Esophagus squamous epithelium (tissue), 5 donors: Measurements from ENCODE around the gene DPP9. TPM values are rescaled to one million over a fixed set of nuclear protein-coding genes. Genes with fewer than 3 reads are reported as not detected.
A peak's percentile ranks its signal among the peaks of the same experiment; 100 is the strongest.

Experiments
- DNase-seq: peaks from one replicate; lab custom pipeline; 2025; lab: John Stamatoyannopoulos, UW
- H3K27ac ChIP-seq, 4 donors: fragments of 200-600 bp; sonication (generic); one replicate each; pipeline ENCODE4 v1.5.1; 2016 to 2019; ENCODE audit warnings: mild to moderate bottlenecking in 1 of 4
- H3K27me3 ChIP-seq, 4 donors: fragments of 200-600 bp; sonication (generic); 1 replicate in 3 of 4; 2 replicates in 1 of 4; pipeline versions ENCODE4 v1.5.1 to v1.6.0; 2017 to 2021; ENCODE audit warnings: antibody characterized with exemption in 1 of 4
- H3K36me3 ChIP-seq, 3 donors: fragments of 200-600 bp; sonication (generic); one replicate each; pipeline ENCODE4 v1.5.1; 2016 to 2019
- H3K4me1 ChIP-seq, 3 donors: fragments of 200-600 bp; sonication (generic); one replicate each; pipeline ENCODE4 v1.5.1; 2017 to 2019
- H3K4me3 ChIP-seq, 4 donors: fragments of 200-600 bp; sonication (generic); 1 replicate in 3 of 4; 2 replicates in 1 of 4; pipeline ENCODE4 v1.5.1; 2016 to 2019; ENCODE audit warnings: mild to moderate bottlenecking in 2 of 4, moderate library complexity in 1 of 4
- H3K9me3 ChIP-seq, 3 donors: fragments of 200-600 bp; sonication (generic); one replicate each; pipeline ENCODE4 v1.5.1; 2016 to 2019
- CTCF ChIP-seq, 6 experiments: fragments of 450-650 bp in 4 of 6; fragments of 200-600 bp in 2 of 6; sonication (generic) in 2 of 6; IDR thresholded peaks; one replicate each; pipeline ENCODE4 v1.5.1; 2016 to 2019; ENCODE audit warnings: antibody characterized with exemption in 6 of 6, mild to moderate bottlenecking in 4 of 6, moderate library complexity in 4 of 6
- POLR2A ChIP-seq, 4 donors: fragments of 450-650 bp; IDR thresholded peaks; one replicate each; pipeline ENCODE4 v1.6.1; 2017; ENCODE audit warnings: antibody characterized with exemption in 4 of 4, mild to moderate bottlenecking in 4 of 4, moderate library complexity in 3 of 4
- WGBS, 2 donors: methylation state at CpG; one replicate each; pipeline ENCODE4 v1.1.5; 2018; 5-methylcytosine and 5-hydroxymethylcytosine counted together
- intact Hi-C: fragments of 100-400 bp; cut with DNase I; formaldehyde crosslinking; loops from one replicate; pipeline ENCODE4 v1.15.0; 2022
- total RNA-seq, 4 donors: library from RNA; depleted of rRNA; stranded (reverse); fragments of >200 nt; gene quantifications; one replicate each; pipeline ENCODE4 v1.1.0, GENCODE V29; 2016
- donor health status: DM: yes; HTN: yes; CAD: no.

The DPP9 gene
- total RNA-seq, 4 donors from 2014 or later = 32.8 to 51.5 (median 47.7) TPM

- Histone ChIP-seq H3K4me3 (no peak overlapping the region), H3K36me3 (no peaks in the 10 kb centered on the region), H3K9me3 (no peaks in the 10 kb centered on the region), H3K4me1 (peaks cover 9 to 45% (median 15%) of the 10 kb centered on the region in 3 donors), H3K27me3 (no peaks in the 10 kb centered on the region), H3K27ac (peak overlapping the region in 1 of 4 donors; percentile 56)
- intact Hi-C loops = no loop called here
- 93 to 100% methylated on average over 4 of the region's 4 CpGs for WGBS, 2 donors
- no peak for DNase-seq
- TF ChIP-seq CTCF (IDR thresholded peaks at IDR 0.05) (no peak), POLR2A (IDR thresholded peaks at IDR 0.05) (no peak)
Measured at GRCh38 chr19:4645718-4646117, 77.9 kb downstream of the DPP9 start.

- TF ChIP-seq POLR2A (IDR thresholded peaks at IDR 0.05) = no peak
- no peak for TF ChIP-seq CTCF (IDR thresholded peaks at IDR 0.05)
- H3K4me1 ChIP-seq = peaks cover 21 to 44% (median 29%) of the 10 kb centered on the region in 3 donors
- no peaks in the 10 kb centered on the region for H3K27me3 ChIP-seq
- intact Hi-C loops = no loop called here
- no peak for DNase-seq
- no peaks in the 10 kb centered on the region for H3K36me3 ChIP-seq
- 77 to 93% methylated on average over 5 to 6 of the region's 6 CpGs for WGBS, 2 donors
- no peak overlapping the region for H3K27ac ChIP-seq
- H3K4me3 ChIP-seq = no peak overlapping the region
- no peaks in the 10 kb centered on the region for H3K9me3 ChIP-seq
Measured at GRCh38 chr19:4642625-4643024, 81.0 kb downstream of the DPP9 start.

GRCh38 chr19:4641132-4641531, 82.5 kb downstream of the DPP9 start:
- peaks cover 0 to under 1% (median 0%) of the 10 kb centered on the region in 4 donors for H3K27me3 ChIP-seq
- peak overlapping the region in 2 of 4 donors; percentile 79 to 84 for H3K27ac ChIP-seq
- TF ChIP-seq POLR2A (IDR thresholded peaks at IDR 0.05) (no peak), CTCF (IDR thresholded peaks at IDR 0.05) (no peak)
- H3K36me3 ChIP-seq = no peaks in the 10 kb centered on the region
- intact Hi-C loops = no loop called here
- 78 to 100% methylated on average over 2 to 8 of the region's 14 CpGs for WGBS, 2 donors
- no peaks in the 10 kb centered on the region for H3K9me3 ChIP-seq
- peaks cover 21 to 43% (median 29%) of the 10 kb centered on the region in 3 donors for H3K4me1 ChIP-seq
- H3K4me3 ChIP-seq = peak overlapping the region in 3 of 4 donors; percentile 63 to 89 (median 70)
- no peak for DNase-seq

GRCh38 chr19:4640247-4641000, 83.2 kb downstream of the DPP9 start:
- Histone ChIP-seq H3K9me3 (no peaks in the 10 kb centered on the region), H3K4me1 (peaks cover 27 to 50% (median 35%) of the 10 kb centered on the region in 3 donors), H3K27ac (peak overlapping the region in 3 of 4 donors; percentile 71 to 84 (median 79)), H3K36me3 (no peaks in the 10 kb centered on the region), H3K27me3 (peaks cover 0 to 7% (median 0%) of the 10 kb centered on the region in 4 donors), H3K4me3 (peak overlapping the region; percentile 63 to 89 (median 66))
- no peak for DNase-seq
- intact Hi-C loops = no loop called here
- WGBS, 2 donors = 51 to 70% methylated on average over 4 to 7 of the region's 17 CpGs
- TF ChIP-seq POLR2A (IDR thresholded peaks at IDR 0.05) (no peak), CTCF (IDR thresholded peaks at IDR 0.05) (no peak)

- H3K4me1 ChIP-seq = peaks cover 27 to 57% (median 40%) of the 10 kb centered on the region in 3 donors
- H3K27ac ChIP-seq = peak overlapping the region; percentile 71 to 87 (median 82)
- no peaks in the 10 kb centered on the region for H3K36me3 ChIP-seq
- intact Hi-C loops = no loop called here
- peaks cover 0 to 13% (median 0%) of the 10 kb centered on the region in 4 donors for H3K27me3 ChIP-seq
- peak overlapping the region; percentile 63 to 89 (median 66) for H3K4me3 ChIP-seq
- H3K9me3 ChIP-seq = no peaks in the 10 kb centered on the region
- 3 to 17% methylated on average over 5 to 10 of the region's 39 CpGs for WGBS, 2 donors
- TF ChIP-seq CTCF (IDR thresholded peaks at IDR 0.05) (peak in 1 of 6 experiments; percentile 2), POLR2A (IDR thresholded peaks at IDR 0.05) (no peak)
- no peak for DNase-seq
Measured at GRCh38 chr19:4639531-4640246, 84.0 kb downstream of the DPP9 start.
